ENCODE data around the gene SIRPD.

Gene SIRPD

GRCh38 chr20:1535420-1536175, 21.9 kb downstream of the SIRPD start:
- H3K4me1 ChIP-seq (ENCODE audit: control insufficient read depth, insufficient read depth, low read length): no peaks in the 10 kb centered on the region
- H3K9ac ChIP-seq (ENCODE audit: low read length): no peak overlapping the region
- no peak overlapping the region for H3K4me3 ChIP-seq (ENCODE audit: low read length)
- no peaks in the 10 kb centered on the region for H3K9me3 ChIP-seq (ENCODE audit: control insufficient read depth, low read length)
- H3K27me3 ChIP-seq (ENCODE audit: control insufficient read depth, insufficient read depth, low read length): no peaks in the 10 kb centered on the region
- H3K36me3 ChIP-seq (ENCODE audit: control insufficient read depth, insufficient read depth, low read length): no peaks in the 10 kb centered on the region

GRCh38 chr20:1534526-1534925, 23.0 kb downstream of the SIRPD start:
- H3K4me1 ChIP-seq (ENCODE audit: control insufficient read depth, insufficient read depth, low read length): no peaks in the 10 kb centered on the region
- H3K9me3 ChIP-seq (ENCODE audit: control insufficient read depth, low read length): no peaks in the 10 kb centered on the region
- no peak overlapping the region for H3K9ac ChIP-seq (ENCODE audit: low read length)
- H3K4me3 ChIP-seq (ENCODE audit: low read length): no peak overlapping the region
- no peaks in the 10 kb centered on the region for H3K27me3 ChIP-seq (ENCODE audit: control insufficient read depth, insufficient read depth, low read length)
- H3K36me3 ChIP-seq (ENCODE audit: control insufficient read depth, insufficient read depth, low read length): no peaks in the 10 kb centered on the region

GRCh38 chr20:1533059-1533458, 24.4 kb downstream of the SIRPD start:
- H3K36me3 ChIP-seq (ENCODE audit: control insufficient read depth, insufficient read depth, low read length): no peaks in the 10 kb centered on the region
- no peaks in the 10 kb centered on the region for H3K27me3 ChIP-seq (ENCODE audit: control insufficient read depth, insufficient read depth, low read length)
- H3K4me1 ChIP-seq (ENCODE audit: control insufficient read depth, insufficient read depth, low read length): no peaks in the 10 kb centered on the region
- no peak overlapping the region for H3K4me3 ChIP-seq (ENCODE audit: low read length)
- no peaks in the 10 kb centered on the region for H3K9me3 ChIP-seq (ENCODE audit: control insufficient read depth, low read length)
- H3K9ac ChIP-seq (ENCODE audit: low read length): no peak overlapping the region

- no peak overlapping the region for H3K4me3 ChIP-seq (ENCODE audit: low read length)
These were observed 28.7 kb downstream of the SIRPD start for GRCh38 chr20:1528811-1529210.

GRCh38 chr20:1527923-1528322, 29.6 kb downstream of the SIRPD start:
- H3K36me3 ChIP-seq (ENCODE audit: control insufficient read depth, insufficient read depth, low read length): no peaks in the 10 kb centered on the region
- no peak overlapping the region for H3K4me3 ChIP-seq (ENCODE audit: low read length)
- no peak overlapping the region for H3K9ac ChIP-seq (ENCODE audit: low read length)
- no peaks in the 10 kb centered on the region for H3K9me3 ChIP-seq (ENCODE audit: control insufficient read depth, low read length)
- no peaks in the 10 kb centered on the region for H3K27me3 ChIP-seq (ENCODE audit: control insufficient read depth, insufficient read depth, low read length)
- no peaks in the 10 kb centered on the region for H3K4me1 ChIP-seq (ENCODE audit: control insufficient read depth, insufficient read depth, low read length)

More at GRCh38 chr20:1528811-1529210, 28.7 kb downstream of the SIRPD start:
- no peaks in the 10 kb centered on the region for H3K36me3 ChIP-seq (ENCODE audit: control insufficient read depth, insufficient read depth, low read length)
- H3K9me3 ChIP-seq (ENCODE audit: control insufficient read depth, low read length): no peaks in the 10 kb centered on the region
- no peaks in the 10 kb centered on the region for H3K4me1 ChIP-seq (ENCODE audit: control insufficient read depth, insufficient read depth, low read length)
- no peaks in the 10 kb centered on the region for H3K27me3 ChIP-seq (ENCODE audit: control insufficient read depth, insufficient read depth, low read length)
- H3K9ac ChIP-seq (ENCODE audit: low read length): no peak overlapping the region

- no peak overlapping the region for H3K9ac ChIP-seq (ENCODE audit: low read length)
These were observed 30.6 kb downstream of the SIRPD start for GRCh38 chr20:1526896-1527295.

GRCh38 chr20:1526310-1526709, 31.2 kb downstream of the SIRPD start:
- no peak overlapping the region for H3K4me3 ChIP-seq (ENCODE audit: low read length)
- H3K4me1 ChIP-seq (ENCODE audit: control insufficient read depth, insufficient read depth, low read length): no peaks in the 10 kb centered on the region
- no peaks in the 10 kb centered on the region for H3K27me3 ChIP-seq (ENCODE audit: control insufficient read depth, insufficient read depth, low read length)
- H3K9me3 ChIP-seq (ENCODE audit: control insufficient read depth, low read length): no peaks in the 10 kb centered on the region
- no peaks in the 10 kb centered on the region for H3K36me3 ChIP-seq (ENCODE audit: control insufficient read depth, insufficient read depth, low read length)
- no peak overlapping the region for H3K9ac ChIP-seq (ENCODE audit: low read length)

More at GRCh38 chr20:1526896-1527295, 30.6 kb downstream of the SIRPD start:
- H3K36me3 ChIP-seq (ENCODE audit: control insufficient read depth, insufficient read depth, low read length): no peaks in the 10 kb centered on the region
- no peaks in the 10 kb centered on the region for H3K4me1 ChIP-seq (ENCODE audit: control insufficient read depth, insufficient read depth, low read length)
- no peak overlapping the region for H3K4me3 ChIP-seq (ENCODE audit: low read length)
- H3K27me3 ChIP-seq (ENCODE audit: control insufficient read depth, insufficient read depth, low read length): no peaks in the 10 kb centered on the region
- no peaks in the 10 kb centered on the region for H3K9me3 ChIP-seq (ENCODE audit: control insufficient read depth, low read length)

GRCh38 chr20:1524004-1524403, 33.5 kb downstream of the SIRPD start:
- Histone ChIP-seq H3K4me3 (ENCODE audit: low read length) (no peak overlapping the region), H3K9me3 (ENCODE audit: control insufficient read depth, low read length) (no peaks in the 10 kb centered on the region)

GRCh38 chr20:1517010-1517409, 40.5 kb downstream of the SIRPD start:
- H3K9ac ChIP-seq (ENCODE audit: low read length): no peak overlapping the region
- no peaks in the 10 kb centered on the region for H3K4me1 ChIP-seq (ENCODE audit: control insufficient read depth, insufficient read depth, low read length)
- no peaks in the 10 kb centered on the region for H3K36me3 ChIP-seq (ENCODE audit: control insufficient read depth, insufficient read depth, low read length)
- peaks cover 3% of the 10 kb centered on the region for H3K27me3 ChIP-seq (ENCODE audit: control insufficient read depth, insufficient read depth, low read length)
- no peaks in the 10 kb centered on the region for H3K9me3 ChIP-seq (ENCODE audit: control insufficient read depth, low read length)
- H3K4me3 ChIP-seq (ENCODE audit: low read length): no peak overlapping the region

More at GRCh38 chr20:1524004-1524403, 33.5 kb downstream of the SIRPD start:
- Histone ChIP-seq H3K27me3 (ENCODE audit: control insufficient read depth, insufficient read depth, low read length) (no peaks in the 10 kb centered on the region), H3K4me1 (ENCODE audit: control insufficient read depth, insufficient read depth, low read length) (no peaks in the 10 kb centered on the region), H3K9ac (ENCODE audit: low read length) (no peak overlapping the region), H3K36me3 (ENCODE audit: control insufficient read depth, insufficient read depth, low read length) (no peaks in the 10 kb centered on the region)

GRCh38 chr20:1513801-1514200, 43.7 kb downstream of the SIRPD start:
- no peaks in the 10 kb centered on the region for H3K4me1 ChIP-seq (ENCODE audit: control insufficient read depth, insufficient read depth, low read length)
- no peaks in the 10 kb centered on the region for H3K36me3 ChIP-seq (ENCODE audit: control insufficient read depth, insufficient read depth, low read length)
- H3K27me3 ChIP-seq (ENCODE audit: control insufficient read depth, insufficient read depth, low read length): peaks cover 3% of the 10 kb centered on the region
- H3K9me3 ChIP-seq (ENCODE audit: control insufficient read depth, low read length): no peaks in the 10 kb centered on the region
- no peak overlapping the region for H3K9ac ChIP-seq (ENCODE audit: low read length)
- H3K4me3 ChIP-seq (ENCODE audit: low read length): no peak overlapping the region

GRCh38 chr20:1509237-1509636, 48.3 kb downstream of the SIRPD start:
- Histone ChIP-seq H3K4me3 (ENCODE audit: low read length) (no peak overlapping the region), H3K9me3 (ENCODE audit: control insufficient read depth, low read length) (no peaks in the 10 kb centered on the region), H3K4me1 (ENCODE audit: control insufficient read depth, insufficient read depth, low read length) (no peaks in the 10 kb centered on the region), H3K9ac (ENCODE audit: low read length) (no peak overlapping the region), H3K36me3 (ENCODE audit: control insufficient read depth, insufficient read depth, low read length) (no peaks in the 10 kb centered on the region), H3K27me3 (ENCODE audit: control insufficient read depth, insufficient read depth, low read length) (no peaks in the 10 kb centered on the region)

- Histone ChIP-seq H3K27me3 (ENCODE audit: control insufficient read depth, insufficient read depth, low read length) (no peaks in the 10 kb centered on the region), H3K9ac (ENCODE audit: low read length) (no peak overlapping the region), H3K9me3 (ENCODE audit: control insufficient read depth, low read length) (no peaks in the 10 kb centered on the region), H3K36me3 (ENCODE audit: control insufficient read depth, insufficient read depth, low read length) (no peaks in the 10 kb centered on the region), H3K4me3 (ENCODE audit: low read length) (no peak overlapping the region), H3K4me1 (ENCODE audit: control insufficient read depth, insufficient read depth, low read length) (no peaks in the 10 kb centered on the region)
These were observed 48.9 kb downstream of the SIRPD start for GRCh38 chr20:1508574-1508973.

GRCh38 chr20:1507276-1507675, 50.2 kb downstream of the SIRPD start:
- Histone ChIP-seq H3K4me1 (ENCODE audit: control insufficient read depth, insufficient read depth, low read length) (no peaks in the 10 kb centered on the region), H3K9ac (ENCODE audit: low read length) (no peak overlapping the region), H3K4me3 (ENCODE audit: low read length) (no peak overlapping the region), H3K27me3 (ENCODE audit: control insufficient read depth, insufficient read depth, low read length) (no peaks in the 10 kb centered on the region), H3K36me3 (ENCODE audit: control insufficient read depth, insufficient read depth, low read length) (no peaks in the 10 kb centered on the region), H3K9me3 (ENCODE audit: control insufficient read depth, low read length) (no peaks in the 10 kb centered on the region)

Data from mucosa of stomach (tissue), 1 donor.